GM21717 (cell line): ENCODE results near the gene DPEP1.

Experiments used
- ATAC-seq: cut with Tn5 transposase; IDR thresholded peaks from one replicate; pipeline ENCODE4 v1.9.1; 2021; ENCODE audit warnings: mild to moderate bottlenecking, moderate library complexity; ENCODE audit not compliant: unreplicated experiment

The DPEP1 gene

DNA sequence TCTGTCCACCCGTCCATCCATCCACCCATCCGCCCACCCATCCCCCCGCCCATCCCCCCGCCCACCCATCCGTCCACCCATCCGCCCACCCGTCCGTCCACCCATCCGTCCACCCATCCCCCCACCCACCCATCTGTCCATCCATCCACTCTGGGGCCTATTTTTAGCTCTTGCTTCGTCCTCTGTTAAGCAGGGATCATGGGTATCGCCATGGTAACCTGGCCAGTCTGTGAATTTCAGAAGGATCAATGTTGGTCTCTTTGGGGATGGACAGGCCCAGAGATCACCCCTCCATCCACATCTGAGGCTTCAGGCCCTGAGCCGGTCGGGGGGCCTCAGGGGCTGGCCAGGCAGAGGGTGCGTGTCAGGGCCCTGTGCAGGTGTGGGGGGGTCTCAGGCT lies 15.2 kb upstream of the DPEP1 start:
- ATAC-seq: no peak

DNA sequence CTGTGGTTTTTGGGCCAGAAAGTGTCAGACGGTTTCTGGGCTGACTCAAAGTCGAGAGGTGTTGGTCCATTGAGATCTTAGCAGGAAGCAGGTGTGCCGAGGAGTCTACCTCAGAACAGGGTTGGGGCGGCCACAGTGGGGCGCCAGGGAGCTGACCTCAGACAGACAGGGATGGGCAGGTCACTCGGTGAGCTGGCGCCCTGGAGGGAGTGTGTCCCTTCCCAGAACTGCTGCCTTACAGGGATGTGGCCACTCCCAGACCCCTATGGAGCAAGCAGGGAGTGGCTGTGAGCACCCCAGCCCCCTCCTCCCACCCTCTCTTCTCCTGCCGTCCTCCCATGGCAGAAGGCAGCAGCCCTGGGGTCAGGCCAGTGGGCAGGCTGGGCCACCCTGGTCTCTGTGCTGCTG lies 14.0 kb upstream of the DPEP1 start:
- ATAC-seq: no peak

DNA sequence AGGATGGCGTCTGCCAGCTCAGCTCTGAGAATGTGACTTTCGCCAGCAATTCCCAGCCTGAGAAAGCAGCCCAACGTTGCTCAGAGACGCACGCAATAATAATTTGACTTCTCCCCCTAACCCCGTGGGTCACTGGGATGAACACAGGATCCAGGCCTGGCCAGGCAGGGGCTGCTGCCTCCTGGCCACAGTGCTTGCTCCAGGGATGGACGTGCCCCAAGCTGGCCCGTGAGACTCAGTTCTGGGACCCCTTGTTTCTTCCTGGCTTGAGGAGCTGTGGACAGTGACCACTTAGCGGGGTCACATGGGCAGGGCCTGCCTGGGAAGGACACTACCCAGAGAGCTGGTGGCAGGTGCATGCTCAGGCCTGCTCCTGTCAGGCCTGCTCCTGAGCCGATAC lies 13.5 kb upstream of the DPEP1 start:
- ATAC-seq: no peak

- no peak for ATAC-seq
These were observed 13.0 kb upstream of the DPEP1 start for GRCh38 chr16:89600427-89600826.

GRCh38 chr16:89600956-89601355 lies 12.5 kb upstream of the DPEP1 start:
- no peak for ATAC-seq

- no peak for ATAC-seq
These were observed 11.6 kb upstream of the DPEP1 start for GRCh38 chr16:89601906-89602272.

GRCh38 chr16:89602273-89602951 lies 11.0 kb upstream of the DPEP1 start:
- ATAC-seq: no peak

DNA sequence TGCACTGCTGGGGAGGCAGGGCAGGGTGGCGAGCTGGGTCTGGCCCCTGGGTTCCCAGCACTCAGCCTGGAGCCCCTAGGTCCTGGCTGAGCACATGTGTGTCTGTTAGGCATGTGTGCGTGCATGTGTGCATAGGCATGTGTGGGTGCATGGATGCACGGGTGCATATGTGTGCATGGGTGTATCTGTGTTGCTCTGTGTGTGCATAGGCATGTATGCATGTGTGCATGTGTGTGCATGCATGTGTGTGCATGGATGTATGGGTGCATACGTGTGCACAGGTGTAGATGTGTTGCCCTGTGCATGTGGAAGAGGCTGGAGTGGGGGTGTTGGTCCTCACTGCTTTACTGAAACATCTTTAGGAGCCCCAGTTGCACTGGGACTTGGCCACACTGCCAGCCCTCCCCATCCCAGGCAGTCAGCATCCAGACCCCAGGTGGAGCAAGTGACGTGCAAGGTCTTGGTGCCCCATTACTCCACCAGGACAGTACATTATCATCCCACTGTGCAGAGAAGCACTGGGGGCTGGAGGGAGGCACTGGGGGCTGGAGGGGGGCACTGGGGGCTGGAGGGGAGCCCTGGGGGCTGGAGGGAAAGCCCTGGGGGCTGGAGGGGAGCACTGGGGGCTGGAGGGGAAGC lies 10.4 kb upstream of the DPEP1 start:
- ATAC-seq: no peak

GRCh38 chr16:89604764-89605163 lies 8.7 kb upstream of the DPEP1 start:
- ATAC-seq: no peak

GRCh38 chr16:89605186-89605970 lies 8.1 kb upstream of the DPEP1 start:
- ATAC-seq: no peak

DNA sequence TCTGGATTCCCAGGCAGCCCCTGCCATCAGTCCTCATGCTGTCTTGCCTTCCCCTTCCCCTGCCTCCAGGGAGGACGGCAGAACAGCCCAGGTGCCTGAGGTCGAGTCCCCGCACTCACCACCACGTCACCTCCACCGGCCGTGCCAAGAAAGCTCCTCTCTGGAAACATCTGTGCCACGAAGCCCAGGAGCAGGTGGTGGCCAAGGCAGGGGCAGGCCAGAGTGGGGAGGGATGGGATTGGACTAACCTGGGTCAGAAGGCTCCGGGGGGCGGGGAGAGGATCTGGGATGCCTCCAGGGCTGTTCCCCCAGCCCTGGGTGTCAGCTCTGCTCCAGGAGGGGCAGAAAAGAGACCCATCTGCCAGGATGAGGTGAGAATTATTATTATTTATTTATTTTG lies 7.4 kb upstream of the DPEP1 start:
- no peak for ATAC-seq

GRCh38 chr16:89607453-89607852 lies 6.0 kb upstream of the DPEP1 start:
- no peak for ATAC-seq

DNA sequence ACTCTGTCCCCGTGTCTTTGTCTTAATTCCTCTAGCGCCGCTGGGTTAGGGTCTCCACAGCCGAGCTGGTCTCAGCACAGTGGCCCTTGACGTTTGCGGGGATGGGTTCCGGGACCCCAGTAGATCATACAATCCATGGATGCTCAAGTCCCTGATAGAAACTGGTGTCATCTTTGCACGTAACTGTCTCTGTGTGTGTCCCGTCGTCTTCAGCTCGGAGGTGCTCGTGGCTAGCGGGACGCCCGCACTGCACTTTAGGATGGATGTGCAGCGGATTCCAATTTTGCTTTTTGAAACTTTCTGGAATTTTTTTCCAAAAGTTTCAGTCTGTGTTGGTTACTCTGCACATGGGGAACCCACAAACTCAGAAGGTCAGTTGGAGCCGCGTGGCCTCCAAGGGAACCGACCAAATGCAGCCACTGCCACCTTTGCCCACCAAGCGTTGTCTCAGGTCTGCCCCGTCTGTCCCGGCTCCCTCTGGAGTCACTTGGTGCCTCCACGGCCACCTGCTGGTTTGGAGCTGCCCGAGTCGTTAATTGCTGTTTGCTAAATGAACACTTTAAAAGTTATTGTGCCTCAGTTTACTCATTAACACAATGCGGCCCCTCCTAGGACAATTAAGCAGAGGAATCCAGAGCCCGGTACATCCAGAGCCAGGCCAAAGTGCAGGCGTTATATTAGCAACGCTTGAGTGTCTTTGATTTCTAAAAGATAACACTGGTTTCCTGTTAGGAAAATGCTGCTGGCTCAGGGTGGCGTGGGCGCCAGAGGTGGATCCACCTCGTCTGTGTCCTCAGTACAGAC lies 5.3 kb upstream of the DPEP1 start:
- no peak for ATAC-seq

- no peak for ATAC-seq
These were observed 3.4 kb upstream of the DPEP1 start for GRCh38 chr16:89610108-89610453.

GRCh38 chr16:89612415-89613166 lies 851 bp upstream of the DPEP1 start:
- ATAC-seq: no peak

GRCh38 chr16:89613954-89614459 lies 565 bp downstream of the DPEP1 start:
- ATAC-seq: no peak

- no peak for ATAC-seq
These were observed 1.7 kb downstream of the DPEP1 start for GRCh38 chr16:89615176-89615575.

GRCh38 chr16:89615596-89616090 lies 2.2 kb downstream of the DPEP1 start:
- no peak for ATAC-seq

- no peak for ATAC-seq
These were observed 3.2 kb downstream of the DPEP1 start for GRCh38 chr16:89616623-89617022.

DNA sequence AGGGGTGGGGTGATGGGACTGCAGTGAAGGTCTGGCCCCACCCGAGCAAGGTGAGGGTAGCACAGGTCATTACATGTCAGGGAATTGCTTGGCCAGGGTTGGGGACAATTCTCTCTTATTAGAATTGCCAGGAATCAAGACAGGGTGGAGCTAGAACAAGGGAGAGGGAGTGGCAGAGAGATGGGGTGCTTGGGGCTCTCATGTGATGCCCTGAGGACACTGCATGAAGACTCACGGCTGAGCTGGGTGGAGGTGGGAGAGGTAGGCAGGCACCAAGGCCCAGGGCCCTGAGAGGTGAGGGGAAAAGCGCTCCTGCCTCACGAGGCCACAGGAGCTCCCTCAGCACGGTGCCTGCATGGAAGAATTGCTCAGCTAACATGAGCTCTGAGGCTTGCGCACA lies 3.6 kb downstream of the DPEP1 start:
- ATAC-seq: no peak
